Stimulated activated CD8-positive, alpha-beta memory T cell treated with anti-CD3 and anti-CD28 coated beads, Interleukin-4, amount 100 ng/mL, for 4 hours (primary cell): ENCODE data around the gene KIF16B.

Source experiments
- DNase-seq, 2 donors: peaks; one replicate each; pipeline ENCODE4 v3.0.0-alpha.2; 2020; ENCODE audit warnings: low read depth in 2 of 2, low spot score in 1 of 2

The KIF16B gene

DNA sequence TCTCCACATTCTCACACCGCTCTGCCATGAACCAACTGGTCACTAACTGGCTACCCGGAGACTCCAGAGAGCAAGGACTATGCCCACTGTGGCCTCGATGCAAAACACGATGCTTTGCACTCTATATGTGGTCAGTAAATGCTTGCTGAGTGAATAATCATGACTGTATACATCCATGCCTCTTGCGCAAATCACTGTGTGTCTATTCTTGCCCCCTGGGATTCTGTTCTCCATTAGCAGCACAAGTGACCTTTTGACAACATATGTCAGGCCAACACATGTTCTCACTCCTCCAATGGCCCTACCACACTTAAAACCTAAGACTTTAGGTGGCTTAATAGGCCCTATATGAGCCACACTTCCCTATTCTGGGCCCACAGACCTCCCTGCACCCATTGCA lies 16.9 kb downstream of the KIF16B start:
- DNase-seq = no peak

DNA sequence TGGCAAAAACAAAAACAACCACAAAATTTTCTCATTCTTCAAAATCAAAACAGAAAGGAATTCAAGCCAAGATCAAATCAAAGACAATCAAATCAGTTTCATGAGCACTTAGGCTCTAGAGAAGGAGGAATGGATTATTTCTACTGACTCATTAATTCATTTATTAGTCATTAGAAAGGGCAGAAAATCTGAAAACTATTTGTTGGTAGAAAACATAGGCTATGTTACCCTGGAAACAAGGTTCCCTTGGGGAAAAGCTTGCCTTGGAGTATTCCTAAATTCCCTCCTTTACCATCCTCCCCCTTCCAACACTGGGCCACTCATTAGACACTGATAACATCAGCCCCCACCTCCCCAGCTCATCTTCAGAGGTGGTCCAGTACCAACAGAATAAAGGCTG lies 17.5 kb downstream of the KIF16B start:
- no peak for DNase-seq

DNA sequence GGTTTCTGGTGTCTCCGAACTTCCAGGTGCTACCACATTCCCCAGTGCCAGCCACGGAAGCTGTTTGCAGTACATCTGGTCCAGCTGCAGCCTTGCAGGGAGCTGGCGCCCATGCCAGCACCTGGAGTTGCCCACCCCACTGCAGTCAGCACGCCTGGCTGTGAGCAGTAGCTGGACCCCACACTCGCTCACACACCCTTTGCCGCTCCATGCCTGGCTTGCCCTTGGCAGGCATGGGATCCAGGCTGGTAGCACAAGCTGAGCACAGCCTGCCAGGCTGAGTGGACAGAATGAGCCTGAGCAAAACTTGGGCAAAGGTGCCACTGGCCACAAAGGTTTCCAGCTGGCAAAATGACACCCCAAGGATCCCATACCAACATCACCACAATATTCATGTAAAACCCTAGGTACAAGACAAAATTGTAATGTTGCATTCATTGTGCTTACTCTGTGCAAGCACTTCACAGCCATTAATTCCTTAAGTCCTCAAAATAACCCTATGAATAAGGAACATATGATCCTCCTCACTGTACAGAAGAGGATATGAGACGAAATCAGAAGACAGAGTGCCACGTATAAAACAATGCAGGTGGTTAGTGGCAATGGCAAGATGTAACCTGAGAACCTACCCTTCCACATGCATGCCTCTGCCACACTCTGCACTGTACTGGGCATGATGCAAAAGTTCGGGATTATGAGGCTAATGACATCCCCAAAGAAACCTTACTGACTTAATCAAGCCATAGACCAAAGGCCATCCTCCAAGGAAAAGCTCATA lies 18.3 kb downstream of the KIF16B start:
- no peak for DNase-seq

- DNase-seq = no peak
Measured at GRCh38 chr20:16553684-16554083, 19.6 kb downstream of the KIF16B start.

DNA sequence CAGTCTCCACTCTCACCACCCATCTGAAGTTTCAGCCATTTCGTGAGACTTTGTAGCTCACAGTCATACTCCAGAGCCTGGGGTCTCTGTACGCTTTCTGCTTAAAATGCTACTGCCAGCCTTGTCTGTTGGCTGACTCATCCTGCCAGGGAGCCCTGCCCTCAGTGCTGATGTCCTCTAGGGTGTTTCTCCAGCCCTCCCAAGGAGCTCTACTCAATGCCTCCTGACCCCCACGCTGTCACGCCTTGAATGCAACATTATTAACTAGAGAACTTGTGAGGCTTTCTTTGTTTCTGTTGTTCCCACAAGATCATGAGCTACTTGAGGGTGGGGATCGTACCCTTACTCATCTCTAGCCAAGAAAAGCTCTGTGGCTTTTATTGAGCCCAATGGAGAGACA lies 20.1 kb downstream of the KIF16B start:
- no peak for DNase-seq

- no peak for DNase-seq
Measured at GRCh38 chr20:16552015-16552414, 21.2 kb downstream of the KIF16B start.

GRCh38 chr20:16551607-16552006 lies 21.6 kb downstream of the KIF16B start:
- DNase-seq = no peak

- no peak for DNase-seq
Measured at GRCh38 chr20:16548068-16548672, 25.1 kb downstream of the KIF16B start.

GRCh38 chr20:16544949-16545348 lies 28.3 kb downstream of the KIF16B start:
- no peak for DNase-seq

- no peak for DNase-seq
Measured at GRCh38 chr20:16542477-16542876, 30.8 kb downstream of the KIF16B start.

- DNase-seq = no peak
Measured at GRCh38 chr20:16541878-16542277, 31.4 kb downstream of the KIF16B start.

DNA sequence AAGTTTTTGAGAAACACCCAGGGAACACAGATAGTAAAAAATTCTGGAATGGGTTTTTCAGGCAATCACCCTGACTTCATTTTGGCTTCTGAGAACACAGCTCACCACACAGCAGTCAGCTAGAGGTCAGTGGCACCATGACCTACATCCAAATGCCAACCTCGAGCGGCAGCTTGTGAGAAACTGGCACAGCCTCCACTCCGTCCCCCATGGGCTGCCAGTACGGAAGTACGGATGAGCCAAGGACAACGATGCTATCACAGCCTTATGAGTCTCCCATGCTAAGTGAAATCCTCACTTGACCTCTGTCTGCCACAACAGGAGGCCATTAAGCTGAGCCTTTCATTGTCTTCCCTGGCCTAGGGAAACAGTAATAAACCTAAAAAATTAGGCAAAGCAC lies 32.0 kb downstream of the KIF16B start:
- DNase-seq = no peak

DNA sequence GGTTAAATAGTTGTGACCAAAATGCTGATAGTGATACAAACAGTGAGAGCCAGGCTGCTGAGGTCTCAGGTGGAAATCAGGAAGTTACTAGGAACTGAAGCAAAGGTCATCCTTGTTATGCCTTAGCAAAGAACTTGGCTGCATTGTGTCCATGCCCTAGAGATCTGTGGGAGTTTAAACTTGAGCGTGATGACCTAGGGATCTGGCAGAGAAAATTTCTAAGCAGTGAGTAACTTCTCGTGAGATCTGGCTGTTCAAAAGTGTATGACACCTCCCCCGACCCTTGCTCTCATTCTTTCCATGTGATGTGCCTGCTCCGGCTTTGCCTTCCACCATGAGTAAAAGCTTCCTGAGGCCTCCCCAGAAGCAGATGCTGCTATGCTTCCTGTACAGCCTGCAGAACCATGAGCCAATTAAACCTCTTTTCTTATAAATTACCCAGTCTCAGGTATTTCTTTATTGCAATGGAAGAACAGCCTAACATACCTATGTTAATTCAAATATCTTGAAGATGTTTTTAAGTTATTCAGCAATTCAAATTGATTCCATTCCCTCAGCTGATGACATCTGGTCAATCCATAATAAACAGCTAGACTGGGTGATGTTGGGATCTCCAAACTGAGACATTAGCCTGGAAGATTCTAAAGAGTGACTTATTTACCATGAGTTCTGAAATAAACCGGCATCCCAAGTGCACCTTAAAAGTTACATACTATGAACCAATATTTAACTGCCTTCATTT lies 33.8 kb downstream of the KIF16B start:
- no peak for DNase-seq

GRCh38 chr20:16538779-16539178 lies 34.5 kb downstream of the KIF16B start:
- DNase-seq = no peak

- no peak for DNase-seq
Measured at GRCh38 chr20:16537918-16538317, 35.3 kb downstream of the KIF16B start.

GRCh38 chr20:16537025-16537665 lies 36.1 kb downstream of the KIF16B start:
- no peak for DNase-seq

- no peak for DNase-seq
Measured at GRCh38 chr20:16535277-16535676, 38.0 kb downstream of the KIF16B start.

DNA sequence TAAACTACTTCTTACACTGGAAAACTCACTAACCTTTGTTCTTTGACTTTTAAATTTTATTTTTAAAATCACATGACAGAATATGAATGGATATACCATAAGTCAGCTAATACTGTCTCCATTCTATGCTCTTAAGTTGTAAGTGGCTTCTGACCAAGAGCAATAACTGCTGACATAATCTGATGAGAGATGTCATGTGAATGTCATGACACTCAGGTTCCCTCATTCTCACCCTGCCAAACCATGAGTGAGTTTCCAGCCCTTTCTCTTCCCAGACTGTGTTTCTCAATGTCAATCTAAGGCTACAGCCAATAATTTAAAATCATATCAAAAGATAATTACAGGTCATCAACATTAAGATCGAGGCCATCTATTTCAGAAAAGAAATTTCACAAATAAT lies 39.7 kb downstream of the KIF16B start:
- DNase-seq = no peak

DNA sequence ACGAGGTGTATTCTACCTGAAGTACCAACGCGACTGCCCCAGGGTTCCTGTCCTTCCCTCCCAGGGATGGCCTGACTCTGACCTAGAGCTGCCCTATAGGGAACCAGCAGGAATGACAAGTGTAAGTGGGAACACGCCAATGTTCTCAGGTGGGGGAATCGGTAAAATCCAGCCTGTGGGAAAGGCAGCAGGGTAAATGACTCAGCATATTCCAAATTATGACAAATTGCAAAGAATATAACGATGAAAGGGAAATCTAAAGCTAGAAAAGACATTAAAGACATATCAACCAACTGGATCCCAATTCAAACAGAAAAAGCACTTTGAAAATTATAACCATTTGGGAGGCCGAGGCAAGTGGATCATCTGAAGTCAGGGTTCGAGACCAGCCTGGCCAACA lies 41.8 kb downstream of the KIF16B start:
- DNase-seq = no peak

DNA sequence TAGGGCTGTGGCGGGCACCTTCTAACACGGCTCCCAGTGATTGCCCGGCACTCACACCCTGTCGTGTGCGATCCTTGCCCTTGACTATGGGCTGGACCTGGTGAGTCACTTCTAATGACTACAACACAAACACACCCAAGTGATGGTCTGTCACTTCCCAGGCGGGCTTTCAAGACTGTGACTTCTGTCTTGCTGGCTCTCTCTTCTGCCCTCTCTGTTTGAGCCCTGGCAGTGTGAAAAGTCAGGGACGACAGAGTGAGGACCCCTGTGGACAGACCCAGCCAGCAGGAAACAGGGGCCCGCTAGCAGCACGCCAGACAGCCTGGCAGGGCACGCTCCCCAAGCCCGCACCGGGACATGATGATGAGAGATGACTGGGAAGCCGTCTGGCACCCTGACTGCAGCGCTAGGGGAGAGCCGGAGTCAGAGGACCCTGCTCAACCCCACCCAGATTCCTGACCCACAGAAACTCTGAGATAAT lies 43.0 kb downstream of the KIF16B start:
- DNase-seq = no peak

GRCh38 chr20:16528078-16528477 lies 45.2 kb downstream of the KIF16B start:
- DNase-seq = no peak

- no peak for DNase-seq
Measured at GRCh38 chr20:16527438-16527837, 45.8 kb downstream of the KIF16B start.
